ENCODE results near the gene SIX3.

DNA sequence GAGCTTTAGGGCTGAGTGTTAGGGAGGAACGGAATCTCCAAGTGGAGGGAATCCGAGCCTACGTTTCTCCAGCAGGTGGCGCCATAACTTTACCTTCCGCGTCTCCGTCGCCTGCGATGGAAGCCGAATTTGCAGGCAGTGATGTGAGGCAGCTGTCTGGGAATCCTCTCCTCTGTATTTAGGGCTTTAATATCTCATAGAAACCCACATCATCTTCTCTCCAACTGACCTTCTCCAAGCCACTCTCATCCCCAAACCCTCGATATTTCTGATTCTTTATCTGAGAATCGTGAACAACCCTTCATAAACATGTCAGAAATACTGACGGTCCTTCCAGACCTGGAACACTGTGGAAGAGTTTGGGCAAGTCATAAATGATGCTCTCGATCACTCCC lies 40.2 kb downstream of the SIX3 start:
- TF ChIP-seq, protein P1, sequence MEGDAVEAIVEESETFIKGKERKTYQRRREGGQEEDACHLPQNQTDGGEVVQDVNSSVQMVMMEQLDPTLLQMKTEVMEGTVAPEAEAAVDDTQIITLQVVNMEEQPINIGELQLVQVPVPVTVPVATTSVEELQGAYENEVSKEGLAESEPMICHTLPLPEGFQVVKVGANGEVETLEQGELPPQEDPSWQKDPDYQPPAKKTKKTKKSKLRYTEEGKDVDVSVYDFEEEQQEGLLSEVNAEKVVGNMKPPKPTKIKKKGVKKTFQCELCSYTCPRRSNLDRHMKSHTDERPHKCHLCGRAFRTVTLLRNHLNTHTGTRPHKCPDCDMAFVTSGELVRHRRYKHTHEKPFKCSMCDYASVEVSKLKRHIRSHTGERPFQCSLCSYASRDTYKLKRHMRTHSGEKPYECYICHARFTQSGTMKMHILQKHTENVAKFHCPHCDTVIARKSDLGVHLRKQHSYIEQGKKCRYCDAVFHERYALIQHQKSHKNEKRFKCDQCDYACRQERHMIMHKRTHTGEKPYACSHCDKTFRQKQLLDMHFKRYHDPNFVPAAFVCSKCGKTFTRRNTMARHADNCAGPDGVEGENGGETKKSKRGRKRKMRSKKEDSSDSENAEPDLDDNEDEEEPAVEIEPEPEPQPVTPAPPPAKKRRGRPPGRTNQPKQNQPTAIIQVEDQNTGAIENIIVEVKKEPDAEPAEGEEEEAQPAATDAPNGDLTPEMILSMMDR (IDR thresholded peaks at IDR 0.05), result peak; percentile 67 to 90 (median 87)
- no peak for TF ChIP-seq POLR2A (IDR thresholded peaks at IDR 0.05)

Measured in right lobe of liver (tissue), 4 donors.